M059J (cell line): ENCODE measurements around the gene TSSK2. TPM values are rescaled to one million over a fixed set of nuclear protein-coding genes. Genes with fewer than 3 reads are reported as not detected.

Experiments used
- DNase-seq: peaks from one replicate; pipeline ENCODE4 v3.0.0-alpha.2; 2012; ENCODE audit warnings: low read depth
- total RNA-seq: library from RNA; depleted of rRNA; stranded (reverse); fragments of >200 nt; shearing (Covaris generic); gene quantifications from 2 replicates; pipeline ENCODE4 v1.2.3, GENCODE V29; 2014

TSSK2 gene
- total RNA-seq, 1 experiment from 2014 or later = not detected

GRCh38 chr22:19169002-19169946, 38.2 kb downstream of the TSSK2 start:
- no peak for DNase-seq

GRCh38 chr22:19169947-19170318, 38.8 kb downstream of the TSSK2 start:
- DNase-seq = no peak

- DNase-seq = no peak
Measured at GRCh38 chr22:19172213-19173046, 41.3 kb downstream of the TSSK2 start.

DNA sequence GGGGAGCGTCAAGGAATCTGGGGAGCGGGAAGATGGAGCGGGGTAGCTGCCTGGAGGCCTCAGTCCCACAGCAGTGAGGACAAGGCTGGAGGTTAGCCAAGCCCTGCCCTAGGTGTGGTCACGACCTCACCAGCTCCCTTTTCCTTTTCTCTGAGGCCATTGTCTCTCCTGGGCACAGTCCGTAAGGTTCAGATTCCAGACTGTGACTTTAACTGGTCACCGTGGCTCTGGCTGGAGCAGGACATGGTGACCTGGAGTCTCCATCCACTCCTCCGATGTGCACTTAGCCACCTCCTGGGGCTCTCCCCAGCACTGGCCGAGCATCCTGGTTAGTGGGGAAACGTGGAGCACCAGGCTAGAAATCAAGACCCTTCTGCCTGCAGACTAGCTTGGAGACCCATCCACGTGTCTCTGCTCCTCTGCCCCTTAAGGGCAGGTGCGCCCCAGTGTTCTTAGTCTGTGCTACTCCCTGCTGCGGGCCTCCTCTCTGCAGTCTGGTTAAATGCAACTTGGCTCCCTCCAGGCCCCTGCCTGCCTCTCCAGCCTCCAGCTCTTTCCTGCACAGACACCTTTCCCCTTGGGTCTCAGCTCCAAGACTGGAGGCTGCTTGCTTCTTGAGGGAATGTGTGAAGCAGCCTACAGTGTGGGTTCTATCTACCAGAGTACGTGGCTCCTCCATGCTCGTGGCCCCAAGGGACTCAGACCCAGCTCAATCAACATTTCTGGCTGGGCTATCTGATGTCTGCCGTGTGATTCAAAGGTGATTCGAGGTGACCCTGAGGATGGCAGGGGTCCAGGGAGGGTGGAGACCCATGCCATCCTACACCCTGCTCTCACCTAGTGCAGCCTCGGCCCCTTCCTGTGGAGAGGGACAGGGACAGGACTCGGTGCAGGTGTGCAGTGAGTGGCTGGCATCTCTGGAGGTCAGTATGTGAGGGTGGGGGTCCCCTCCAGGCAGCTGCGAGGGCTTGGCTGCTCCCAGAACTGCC, 42.2 kb downstream of the TSSK2 start:
- DNase-seq = no peak

- peak; percentile 76 for DNase-seq
Measured at GRCh38 chr22:19174106-19175025, 43.3 kb downstream of the TSSK2 start.

GRCh38 chr22:19175026-19175601, 44.0 kb downstream of the TSSK2 start:
- no peak for DNase-seq

DNA sequence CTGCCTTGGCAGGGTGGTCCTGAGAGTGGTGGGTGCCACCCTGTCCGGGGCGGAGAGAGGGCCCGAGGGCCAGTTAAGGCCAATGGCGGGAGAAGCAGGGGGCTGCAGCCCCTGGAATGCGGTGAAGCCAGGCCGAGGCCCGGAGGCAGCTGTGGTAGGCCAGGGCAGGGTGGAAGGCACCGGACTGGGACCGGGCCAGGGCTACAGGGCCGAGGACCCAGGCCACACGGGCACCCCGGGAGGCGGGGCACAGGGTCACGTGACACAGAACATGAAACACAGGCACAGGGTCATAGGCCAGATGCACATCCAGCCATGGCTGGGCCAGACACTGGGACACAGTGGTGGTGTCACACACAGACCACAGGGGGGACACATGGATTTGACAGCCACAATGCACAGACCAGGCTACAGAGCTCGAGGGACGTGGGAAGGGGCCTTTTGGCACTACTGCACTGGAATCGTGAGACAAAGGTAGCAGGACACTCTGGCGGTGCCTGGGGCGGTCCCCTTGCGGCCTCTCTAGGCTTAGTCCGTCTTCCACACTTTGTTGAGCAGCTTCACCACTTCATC, 44.6 kb downstream of the TSSK2 start:
- no peak for DNase-seq

- DNase-seq = no peak
Measured at GRCh38 chr22:19176175-19176643, 45.1 kb downstream of the TSSK2 start.

DNA sequence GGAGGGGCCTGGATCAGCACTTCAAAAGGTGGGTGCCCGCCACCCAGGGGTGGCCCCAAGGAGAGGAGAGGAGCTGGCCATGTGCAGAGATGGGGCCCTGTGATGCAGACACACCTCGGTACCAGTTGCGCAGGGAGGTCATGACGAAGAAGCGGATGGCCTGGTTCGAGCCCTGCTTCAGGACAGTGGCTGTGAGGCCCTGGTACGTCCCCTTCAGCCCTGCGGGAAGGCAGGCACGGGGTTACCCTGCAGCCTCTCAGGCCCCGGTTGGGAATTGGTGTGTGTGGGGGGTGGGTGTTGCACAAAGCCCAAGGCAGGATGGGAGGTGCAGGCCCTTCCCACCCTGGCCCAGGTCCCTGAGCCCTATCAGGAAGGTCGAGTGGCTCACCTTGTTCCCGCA, 45.6 kb downstream of the TSSK2 start:
- no peak for DNase-seq

DNA sequence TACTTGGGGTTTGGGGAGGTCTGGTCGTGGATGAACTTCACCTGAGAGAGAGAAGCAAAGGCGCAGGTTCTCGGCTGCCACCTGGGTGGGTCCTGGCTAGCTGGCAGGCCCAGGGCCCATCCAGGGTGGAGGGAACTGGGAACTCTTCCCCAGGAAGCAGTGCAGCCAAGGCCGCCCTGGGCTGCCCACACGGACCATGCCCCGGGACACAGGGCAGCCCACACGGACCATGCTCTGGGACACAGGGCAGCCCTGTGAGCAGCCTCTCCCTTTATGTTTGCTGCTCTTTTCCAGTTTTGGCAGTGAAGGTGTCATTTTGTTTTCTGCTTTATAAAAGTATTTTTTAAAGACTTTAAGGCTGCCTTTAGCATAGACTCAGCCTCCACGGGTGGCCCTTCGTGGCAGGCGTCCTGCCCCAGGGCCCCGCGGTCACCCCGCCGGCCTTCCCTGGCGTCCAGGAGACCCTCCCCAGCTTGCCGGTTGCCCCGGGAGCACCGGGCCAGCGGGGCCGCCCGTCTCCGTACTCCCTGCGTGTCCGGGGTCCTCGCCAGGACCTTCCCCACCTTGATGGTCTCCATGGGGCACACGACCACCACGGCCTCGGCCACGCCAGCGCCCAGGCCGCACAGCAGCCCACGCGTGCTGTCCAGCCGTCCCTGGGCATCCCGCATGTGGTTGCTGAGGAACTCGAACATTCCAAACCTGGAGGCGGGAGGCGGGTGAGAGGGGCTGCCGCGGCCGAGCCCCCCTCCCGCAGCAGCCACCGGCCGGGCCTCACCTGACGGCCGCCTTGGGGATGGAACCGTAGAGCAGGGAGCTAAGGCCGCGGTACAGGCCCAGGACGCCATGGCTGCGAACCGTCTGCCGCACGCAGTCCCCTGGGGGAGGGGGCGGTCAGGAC, 46.3 kb downstream of the TSSK2 start:
- no peak for DNase-seq

DNA sequence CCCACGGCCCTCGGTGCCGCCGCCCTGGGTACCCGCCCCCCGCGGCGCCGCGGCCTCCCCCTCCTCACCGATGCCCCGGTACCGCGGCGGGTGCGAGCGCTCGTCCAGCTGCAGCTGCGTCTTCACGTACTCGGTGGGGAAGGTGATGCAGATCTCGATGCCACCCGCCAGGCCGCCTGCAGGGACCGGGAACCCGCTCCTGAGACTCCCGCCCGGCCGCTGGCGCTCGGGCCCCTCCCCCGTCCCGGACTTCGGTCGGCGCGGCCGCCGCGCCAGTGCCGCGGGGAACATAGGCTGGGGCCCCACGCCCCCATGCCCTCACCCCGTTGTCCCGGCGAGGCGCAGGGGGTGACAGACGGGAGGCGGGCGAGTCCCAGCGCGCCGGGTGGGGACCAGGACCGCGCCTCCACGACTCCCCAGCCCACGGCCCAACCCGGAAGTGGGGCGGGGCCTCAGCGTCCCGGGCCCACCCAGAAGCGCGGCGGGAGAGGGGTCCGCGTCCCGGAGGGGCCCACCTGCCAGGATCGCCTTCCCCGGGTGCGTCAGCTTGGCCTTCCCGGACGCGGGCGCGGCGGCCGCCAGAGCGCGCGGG, 47.1 kb downstream of the TSSK2 start:
- DNase-seq = peak; percentile 40

- DNase-seq = peak; percentile 77
Measured at GRCh38 chr22:19178657-19179496, 47.8 kb downstream of the TSSK2 start, which contains the start of gene SLC25A1. TSS of gene SLC25A1 (minus strand) at chr22:19178736. CDS start at chr22:19178673, 63 bp downstream.

DNA sequence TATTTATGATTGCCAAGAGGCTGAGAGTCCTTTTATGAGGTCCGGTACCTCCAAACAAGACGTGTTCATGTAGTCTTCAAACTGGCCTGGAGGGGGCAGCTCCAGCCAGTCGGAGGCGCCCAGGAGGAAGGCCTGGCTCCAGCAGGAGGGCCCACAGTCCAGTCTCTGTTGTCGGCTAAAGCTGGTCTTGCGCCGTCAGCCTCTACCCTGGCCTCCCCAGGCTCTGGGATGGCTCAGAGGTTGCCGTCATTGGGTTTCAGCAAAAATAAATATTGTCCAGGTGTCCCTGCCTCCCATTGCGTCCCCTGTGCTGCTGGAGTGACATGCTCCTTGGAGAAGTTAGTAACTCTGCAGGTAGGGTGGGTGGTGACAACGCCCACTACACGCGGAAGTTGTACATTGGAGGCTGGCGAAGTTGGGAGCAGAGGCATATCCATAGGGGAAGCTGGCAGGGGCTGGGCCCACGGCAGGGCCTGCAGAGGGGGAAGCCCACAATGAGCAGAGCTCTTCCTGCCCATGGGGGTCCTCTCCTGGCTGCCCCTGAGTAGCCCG, 48.5 kb downstream of the TSSK2 start:
- DNase-seq = peak; percentile 74

- DNase-seq = no peak
Measured at GRCh38 chr22:19180234-19180633, 49.1 kb downstream of the TSSK2 start.

DNA sequence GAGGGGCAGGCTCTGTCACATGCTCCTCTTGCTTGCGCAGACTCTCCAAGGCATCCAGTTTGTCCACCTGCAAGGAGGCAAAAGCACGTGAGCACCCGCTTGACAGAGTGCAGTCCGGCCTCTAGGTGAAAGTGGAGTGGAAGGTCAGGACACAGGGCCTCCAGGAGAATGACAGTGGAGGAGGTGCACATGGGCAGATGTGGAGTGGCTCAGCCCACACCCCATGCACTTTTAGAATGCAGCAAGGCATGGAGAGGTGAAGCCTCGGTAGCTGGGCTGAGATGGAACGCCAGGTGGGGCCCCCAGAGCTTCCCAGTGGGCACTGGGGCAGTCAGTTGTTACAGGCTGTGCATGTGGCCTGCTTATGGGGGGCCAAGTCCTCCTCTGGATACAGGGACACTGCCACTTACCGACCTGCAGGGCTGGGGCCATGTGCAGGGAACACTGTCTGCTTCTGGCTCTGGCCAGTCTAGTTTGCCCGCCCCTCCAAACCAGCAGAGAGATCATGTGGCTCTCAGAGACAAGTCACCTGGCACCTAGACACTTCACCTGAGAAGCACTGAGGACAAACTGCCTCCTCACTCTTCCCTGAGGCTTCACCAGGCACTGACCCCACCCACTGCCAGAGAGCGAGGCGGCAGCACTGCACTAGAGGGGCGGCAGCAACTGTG, 49.8 kb downstream of the TSSK2 start:
- no peak for DNase-seq
